Caco-2 (cell line): ENCODE measurements around the gene SELENOO. TPM values are rescaled to one million over a fixed set of nuclear protein-coding genes. Genes with fewer than 3 reads are reported as not detected.

Experiments
- BruUV-seq: library from RNA; stranded (reverse); fragments of 400-500 nt; replicated peaks from 2 replicates; lab custom pipeline; 2021; lab: Mats Ljungman, UMichigan
- CTCF ChIA-PET: fragments of 300-600 bp; sonication (Branson Sonifier 250); formaldehyde crosslinking; loops from one replicate; lab custom pipeline; 2022; ENCODE audit warnings: antibody characterized with exemption; lab: Charles Lee
- POLR2A ChIA-PET: fragments of 300-600 bp; sonication (Branson Sonifier 250); formaldehyde crosslinking; loops from one replicate; lab custom pipeline; 2022; ENCODE audit warnings: antibody characterized with exemption; lab: Charles Lee
- DNase-seq, 2 experiments: peaks; one replicate each; pipeline versions ENCODE4 v3.0.0 to v3.0.0-alpha.2; 2020 to 2022
- H3K27me3 ChIP-seq: replicated peaks from 2 replicates; pipeline ENCODE4 v1.6.0; 2011; ENCODE audit warnings: low read length; ENCODE audit not compliant: control insufficient read depth, insufficient read depth
- H3K36me3 ChIP-seq: 2 replicates; pipeline ENCODE4 v1.5.1; 2011; ENCODE audit warnings: low read length; ENCODE audit not compliant: control insufficient read depth, insufficient read depth
- H3K4me1 ChIP-seq: fragments of 250-450 bp; sonication (Bioruptor Pico); 2 replicates; pipeline ENCODE4 v1.5.1; 2020; ENCODE audit warnings: mild to moderate bottlenecking
- H3K4me3 ChIP-seq: 2 replicates; pipeline ENCODE4 v1.5.1; 2011; ENCODE audit warnings: low read depth, mild to moderate bottlenecking, control low read depth, low read length
- H3K9me3 ChIP-seq: fragments of 250-450 bp; sonication (Bioruptor Pico); 2 replicates; pipeline ENCODE4 v1.5.1; 2020; ENCODE audit warnings: mild to moderate bottlenecking, moderate library complexity
- H3K27ac Mint-ChIP-seq: one replicate; pipeline ENCODE4 v1.8.0; 2022; ENCODE audit warnings: mixed read lengths; ENCODE audit not compliant: unreplicated experiment
- H3K27me3 Mint-ChIP-seq: one replicate; pipeline ENCODE4 v1.8.0; 2022; ENCODE audit warnings: mixed read lengths; ENCODE audit not compliant: insufficient read depth, unreplicated experiment
- H3K36me3 Mint-ChIP-seq: one replicate; pipeline ENCODE4 v1.8.0; 2022; ENCODE audit warnings: mild to moderate bottlenecking, mixed read lengths; ENCODE audit not compliant: insufficient read depth, unreplicated experiment
- H3K4me1 Mint-ChIP-seq: one replicate; pipeline ENCODE4 v1.8.0; 2022; ENCODE audit warnings: low read depth, mixed read lengths; ENCODE audit not compliant: unreplicated experiment
- H3K4me3 Mint-ChIP-seq: one replicate; pipeline ENCODE4 v1.8.0; 2022; ENCODE audit warnings: mild to moderate bottlenecking, moderate library complexity, mixed read lengths; ENCODE audit not compliant: unreplicated experiment
- H3K9me3 Mint-ChIP-seq: one replicate; pipeline ENCODE4 v1.8.0; 2022; ENCODE audit warnings: mixed read lengths; ENCODE audit not compliant: unreplicated experiment
- CTCF ChIP-seq, 2 experiments: fragments of 200-600 bp in 1 of 2; IDR thresholded peaks; 1 replicate in 1 of 2; 2 replicates in 1 of 2; pipeline versions ENCODE4 v1.5.1 to v1.8.0; 2011 to 2022; ENCODE audit warnings: antibody characterized with exemption in 1 of 2, control low read depth in 1 of 2, inconsistent platforms in 1 of 2, low read depth in 1 of 2, low read length in 1 of 2, mild to moderate bottlenecking in 1 of 2, moderate library complexity in 1 of 2; ENCODE audit not compliant: insufficient read depth in 1 of 2, severe bottlenecking in 1 of 2, unreplicated experiment in 1 of 2
- intact Hi-C: fragments of 100-400 bp; cut with micrococcal nuclease; formaldehyde crosslinking; loops from one replicate; pipeline ENCODE4 v1.10.0; 2022; ENCODE audit not compliant: unreplicated experiment
- total RNA-seq: library from RNA; stranded (reverse); gene quantifications from 2 replicates; pipeline ENCODE4 v1.2.3, GENCODE V29; 2022

The SELENOO gene
- total RNA-seq, 1 experiment from 2014 or later, result 29.3 TPM

- Mint-ChIP-seq H3K27ac (no peak overlapping the region), H3K4me1 (no peaks in the 10 kb centered on the region), H3K36me3 (peaks cover 20% of the 10 kb centered on the region)
Observed at GRCh38 chr22:50227579-50228215, 26.9 kb downstream of the SELENOO start.

GRCh38 chr22:50228366-50228765 lies 27.6 kb downstream of the SELENOO start:
- H3K4me3 Mint-ChIP-seq, result no peak overlapping the region
- no peak overlapping the region for H3K27ac Mint-ChIP-seq
- BruUV-seq, result no TSS peak
- ChIA-PET CTCF (no interaction called here), POLR2A (no interaction called here)
- intact Hi-C loops, result no loop called here
- no peaks in the 10 kb centered on the region for H3K4me1 Mint-ChIP-seq
- H3K27me3 Mint-ChIP-seq, result no peaks in the 10 kb centered on the region
- TF ChIP-seq CTCF (IDR thresholded peaks at IDR 0.05; ENCODE audit: insufficient read depth in 1 of 2, low read depth in 1 of 2, low read length in 1 of 2, severe bottlenecking in 1 of 2, unreplicated experiment in 1 of 2), result no peak
- peaks cover 20% of the 10 kb centered on the region for H3K36me3 Mint-ChIP-seq
- no peaks in the 10 kb centered on the region for H3K27me3 ChIP-seq
- no peaks in the 10 kb centered on the region for H3K36me3 ChIP-seq
- H3K4me1 ChIP-seq, result no peaks in the 10 kb centered on the region
- H3K9me3 ChIP-seq, result no peaks in the 10 kb centered on the region
- no peaks in the 10 kb centered on the region for H3K9me3 Mint-ChIP-seq
- H3K4me3 ChIP-seq, result no peak overlapping the region
- no peak for DNase-seq

More at GRCh38 chr22:50227579-50228215, 26.9 kb downstream of the SELENOO start:
- no peak for TF ChIP-seq CTCF (IDR thresholded peaks at IDR 0.05; ENCODE audit: insufficient read depth in 1 of 2, low read depth in 1 of 2, low read length in 1 of 2, severe bottlenecking in 1 of 2, unreplicated experiment in 1 of 2)
- CTCF ChIA-PET, result no interaction called here
- POLR2A ChIA-PET, result no interaction called here
- no peaks in the 10 kb centered on the region for H3K36me3 ChIP-seq
- H3K27me3 ChIP-seq, result no peaks in the 10 kb centered on the region
- Mint-ChIP-seq H3K4me3 (no peak overlapping the region), H3K9me3 (no peaks in the 10 kb centered on the region), H3K27me3 (no peaks in the 10 kb centered on the region)
- BruUV-seq, result no TSS peak
- no peaks in the 10 kb centered on the region for H3K4me1 ChIP-seq
- no peak overlapping the region for H3K4me3 ChIP-seq
- no peak for DNase-seq
- intact Hi-C loops, result no loop called here
- H3K9me3 ChIP-seq, result no peaks in the 10 kb centered on the region

- TF ChIP-seq CTCF (IDR thresholded peaks at IDR 0.05; ENCODE audit: insufficient read depth in 1 of 2, low read depth in 1 of 2, low read length in 1 of 2, severe bottlenecking in 1 of 2, unreplicated experiment in 1 of 2), result no peak
- DNase-seq, result no peak
- ChIA-PET CTCF (no interaction called here), POLR2A (no interaction called here)
- H3K36me3 Mint-ChIP-seq, result peaks cover 17% of the 10 kb centered on the region
- no peaks in the 10 kb centered on the region for H3K4me1 Mint-ChIP-seq
- Histone ChIP-seq H3K9me3 (no peaks in the 10 kb centered on the region), H3K4me3 (no peak overlapping the region), H3K36me3 (no peaks in the 10 kb centered on the region), H3K4me1 (no peaks in the 10 kb centered on the region), H3K27me3 (no peaks in the 10 kb centered on the region)
- no peak overlapping the region for H3K4me3 Mint-ChIP-seq
- BruUV-seq, result no TSS peak
- H3K9me3 Mint-ChIP-seq, result no peaks in the 10 kb centered on the region
- intact Hi-C loops, result no loop called here
- no peak overlapping the region for H3K27ac Mint-ChIP-seq
- H3K27me3 Mint-ChIP-seq, result no peaks in the 10 kb centered on the region
Observed at GRCh38 chr22:50229370-50229769, 28.6 kb downstream of the SELENOO start.
